Endothelial cell of umbilical vein (primary cell): ENCODE data around the gene RHOB. TPM values are rescaled to one million over a fixed set of nuclear protein-coding genes. Genes with fewer than 3 reads are reported as not detected.

Experiments
- BruUV-seq: library from RNA; stranded (reverse); fragments of 400-500 nt; replicated peaks from 2 replicates; lab custom pipeline; 2021; lab: Mats Ljungman, UMichigan
- CTCF ChIA-PET: fragments of 300-600, 350-600 bp; sonication (Branson Sonifier 250); formaldehyde crosslinking; loops from one replicate; lab custom pipeline; 2021; ENCODE audit warnings: antibody characterized with exemption, inconsistent platforms; lab: Charles Lee
- POLR2A ChIA-PET: fragments of 300-600, 350-600 bp; sonication (Branson Sonifier 250); formaldehyde crosslinking; loops from one replicate; lab custom pipeline; 2021; ENCODE audit warnings: antibody characterized with exemption, inconsistent platforms; lab: Charles Lee
- DNase-seq: peaks from one replicate; pipeline ENCODE4 v3.0.0-alpha.2; 2011; ENCODE audit warnings: low read depth, low spot score
- FAIRE-seq: peaks from 2 replicates; lab custom pipeline; 2011; peaks lifted over from hg19 to GRCh38; lab: Jason Lieb, UNC
- H2AFZ ChIP-seq: 2 replicates; pipeline ENCODE4 v1.6.0; 2012; ENCODE audit warnings: low read depth, low read length, control low read depth, inconsistent platforms
- H3K27ac ChIP-seq: 2 replicates; pipeline ENCODE4 v1.5.1; 2011; ENCODE audit warnings: low read depth, mild to moderate bottlenecking, control low read depth, low read length, moderate library complexity; ENCODE audit not compliant: insufficient read depth
- H3K27me3 ChIP-seq, 2 experiments: 2 replicates each; pipeline versions ENCODE4 v1.6.0 to v1.6.1; 2011; ENCODE audit warnings: low read length in 2 of 2, mixed read lengths in 1 of 2; ENCODE audit not compliant: control insufficient read depth in 2 of 2, insufficient read depth in 2 of 2
- H3K36me3 ChIP-seq, 2 experiments: 2 replicates in 1 of 2; 3 replicates in 1 of 2; pipeline ENCODE4 v1.5.1; 2011; ENCODE audit warnings: low read length in 2 of 2, mild to moderate bottlenecking in 1 of 2, moderate library complexity in 1 of 2; ENCODE audit not compliant: control insufficient read depth in 2 of 2, insufficient read depth in 2 of 2; ENCODE audit errors: extremely low read depth in 1 of 2
- H3K4me1 ChIP-seq: 3 replicates; pipeline ENCODE4 v1.5.1; 2011; ENCODE audit warnings: mild to moderate bottlenecking, low read length; ENCODE audit not compliant: control insufficient read depth, insufficient read depth; ENCODE audit errors: extremely low read depth
- H3K4me2 ChIP-seq: 2 replicates; pipeline ENCODE4 v1.6.1; 2011; ENCODE audit warnings: low read length, control low read depth, mixed read lengths; ENCODE audit not compliant: insufficient read depth
- H3K4me3 ChIP-seq, 3 experiments: fragments of 200-600 bp in 1 of 3; sonication (generic), shearing (Covaris generic) in 1 of 3; replicated peaks in 1 of 3; 2 replicates each; pipeline ENCODE4 v1.5.1; 2011 to 2016; ENCODE audit warnings: control low read depth in 3 of 3, low read length in 3 of 3, mild to moderate bottlenecking in 2 of 3, inconsistent platforms in 1 of 3, low read depth in 1 of 3, moderate library complexity in 1 of 3; ENCODE audit not compliant: insufficient read depth in 1 of 3
- H3K79me2 ChIP-seq: 2 replicates; pipeline ENCODE4 v1.6.0; 2012; ENCODE audit warnings: low read length, inconsistent platforms; ENCODE audit not compliant: control insufficient read depth, insufficient read depth
- H3K9ac ChIP-seq: replicated peaks from 2 replicates; pipeline ENCODE3; 2011; ENCODE audit warnings: low read length, control low read depth; ENCODE audit not compliant: insufficient read depth; ENCODE audit errors: extremely low read depth
- H3K9me1 ChIP-seq: replicated peaks from 3 replicates; pipeline ENCODE4 v1.6.0; 2011; ENCODE audit warnings: mild to moderate bottlenecking, low read length; ENCODE audit not compliant: control insufficient read depth, insufficient read depth; ENCODE audit errors: extremely low read depth
- H3K9me3 ChIP-seq: replicated peaks from 2 replicates; pipeline ENCODE4 v1.5.1; 2012; ENCODE audit warnings: low read length, inconsistent platforms; ENCODE audit not compliant: control insufficient read depth, insufficient read depth
- H4K20me1 ChIP-seq: replicated peaks from 2 replicates; pipeline ENCODE3; 2011; ENCODE audit warnings: mild to moderate bottlenecking, low read length; ENCODE audit not compliant: control insufficient read depth, insufficient read depth; ENCODE audit errors: extremely low read depth
- CTCF ChIP-seq, 2 donors: IDR thresholded peaks; 1 replicate in 1 of 2; 2 replicates in 1 of 2; pipeline ENCODE4 v1.5.1; 2011; ENCODE audit warnings: low read length in 2 of 2, mild to moderate bottlenecking in 2 of 2, moderate library complexity in 2 of 2, control low read depth in 1 of 2, inconsistent platforms in 1 of 2, low read depth in 1 of 2; ENCODE audit not compliant: insufficient read depth in 1 of 2; ENCODE audit errors: extremely low read depth in 1 of 2
- EZH2 ChIP-seq: IDR thresholded peaks from 2 replicates; pipeline ENCODE4 v1.6.1; 2012; ENCODE audit warnings: borderline replicate concordance, low read depth, mild to moderate bottlenecking, moderate library complexity, low read length, inconsistent platforms; ENCODE audit not compliant: severe bottlenecking
- GATA2 ChIP-seq: IDR thresholded peaks from 2 replicates; pipeline ENCODE4 v1.7.0; 2011; ENCODE audit warnings: low read depth, mild to moderate bottlenecking, moderate library complexity, mixed read lengths, low read length; ENCODE audit not compliant: insufficient read length, insufficient read depth
- dilution Hi-C: fragments of 300-500 bp; cut with MboI; formaldehyde crosslinking; loops from one replicate; pipeline ENCODE4 v1.15.0; 2019; ENCODE audit warnings: low sequenced_read_pairs; ENCODE audit not compliant: extremely low pct_ligation_motif_present
- intact Hi-C: fragments of 100-400 bp; cut with micrococcal nuclease; formaldehyde crosslinking; loops from one replicate; pipeline ENCODE4 v1.10.0; 2022
- polyA plus RNA-seq, 4 experiments: library from polyadenylated mRNA; depleted of rRNA in 3 of 4; stranded (reverse) in 3 of 4; unstranded in 1 of 4; fragments of >200 nt; gene quantifications; 2 replicates each; pipeline versions ENCODE4 v1.2.1 to v1.2.3, GENCODE V29; 2011 to 2012; ENCODE audit warnings: missing spikeins in 1 of 4
- total RNA-seq: library from RNA; stranded (reverse); gene quantifications from 2 replicates; pipeline ENCODE4 v1.2.3, GENCODE V29; 2021

Gene RHOB
- total and polyA plus RNA-seq, 2 donors (not counting 3 experiments of a cell fraction or from before 2014, with no cell fraction given) = 830 to 1,101 TPM

- Histone ChIP-seq H3K4me2 (no peak overlapping the region), H2AFZ (no peak overlapping the region), H3K9me1 (no peaks in the 10 kb centered on the region), H3K4me3 (no peak overlapping the region), H3K9ac (no peak overlapping the region), H3K27ac (no peak overlapping the region), H3K27me3 (peaks cover 0 to 2% of the 10 kb centered on the region in 2 experiments), H3K36me3 (no peaks in the 10 kb centered on the region), H3K9me3 (no peaks in the 10 kb centered on the region), H3K4me1 (peaks cover 14% of the 10 kb centered on the region), H3K79me2 (no peaks in the 10 kb centered on the region), H4K20me1 (no peaks in the 10 kb centered on the region)
- FAIRE-seq (no peak), DNase-seq (no peak)
- POLR2A ChIA-PET = interaction anchor here (3.2 kb wide), 1 partner anchor 11 kb away, joined by 15 read pairs; the partner anchor contains the start of gene RHOB
- dilution Hi-C loops (no loop called here), intact Hi-C loops (loop anchor here (5.0 kb wide), 1 partner anchor 60 kb away; no protein-coding TSS in a partner anchor)
- no TSS peak for BruUV-seq
- CTCF ChIA-PET = interaction anchor here (1.0 to 7.6 kb wide), 9 partner anchors 9 to 224 kb away, joined by 3 to 150 read pairs (median 5); no protein-coding TSS in a partner anchor
- no peak for TF ChIP-seq CTCF (IDR thresholded peaks at IDR 0.05; ENCODE audit: extremely low read depth in 1 of 2, insufficient read depth in 1 of 2, low read depth in 1 of 2, low read length in 2 of 2)
- TF ChIP-seq GATA2 = no peak
- no peak for TF ChIP-seq EZH2
Observed at GRCh38 chr2:20436716-20437470, 10.0 kb upstream of the RHOB start.
